ENCODE measurements around the gene GXYLT2.
"Not testable (repeated sequence)": the region's sequence is repeated elsewhere in the genome, so short reads cannot be mapped to it uniquely, and the experiment has no call there.

GXYLT2 gene

GRCh38 chr3:72892081-72892775 is 4.4 kb downstream of the GXYLT2 start:
- no peak for DNase-seq

GRCh38 chr3:72892870-72893269 is 5.0 kb downstream of the GXYLT2 start:
- DNase-seq = no peak

GRCh38 chr3:72894976-72895552 is 7.2 kb downstream of the GXYLT2 start:
- no peak for DNase-seq

- DNase-seq = no peak
Observed at GRCh38 chr3:72896996-72897757, 9.3 kb downstream of the GXYLT2 start.

- DNase-seq = no peak
Observed at GRCh38 chr3:72897758-72898007, 9.8 kb downstream of the GXYLT2 start.

- no peak for DNase-seq
Observed at GRCh38 chr3:72899349-72899765, 11.5 kb downstream of the GXYLT2 start.

GRCh38 chr3:72900048-72900447 is 12.2 kb downstream of the GXYLT2 start:
- no peak for DNase-seq

- DNase-seq = no peak
Observed at GRCh38 chr3:72901840-72902239, 14.0 kb downstream of the GXYLT2 start.

- no peak for DNase-seq
Observed at GRCh38 chr3:72903004-72903403, 15.2 kb downstream of the GXYLT2 start.

- DNase-seq = peak; percentile 2 to 24
Observed at GRCh38 chr3:72904163-72904562, 16.3 kb downstream of the GXYLT2 start.

GRCh38 chr3:72906154-72906553 is 18.3 kb downstream of the GXYLT2 start:
- no peak for DNase-seq

- no peak for DNase-seq
Observed at GRCh38 chr3:72907131-72907711, 19.4 kb downstream of the GXYLT2 start.

GRCh38 chr3:72907731-72908620 is 20.1 kb downstream of the GXYLT2 start:
- DNase-seq = no peak

- DNase-seq = no peak
Observed at GRCh38 chr3:72909591-72909990, 21.7 kb downstream of the GXYLT2 start.

- DNase-seq = no peak
Observed at GRCh38 chr3:72912532-72912931, 24.7 kb downstream of the GXYLT2 start.

- DNase-seq = no peak
Observed at GRCh38 chr3:72914383-72914782, 26.5 kb downstream of the GXYLT2 start.

- no peak for DNase-seq
Observed at GRCh38 chr3:72916250-72916649, 28.4 kb downstream of the GXYLT2 start.

- DNase-seq = no peak
Observed at GRCh38 chr3:72919520-72919919, 31.7 kb downstream of the GXYLT2 start.

GRCh38 chr3:72924055-72924454 is 36.2 kb downstream of the GXYLT2 start:
- no peak for DNase-seq

- not testable (repeated sequence) for DNase-seq
Observed at GRCh38 chr3:72928781-72929735, 41.2 kb downstream of the GXYLT2 start.

- no peak for DNase-seq
Observed at GRCh38 chr3:72930754-72931153, 42.9 kb downstream of the GXYLT2 start.

- no peak for DNase-seq
Observed at GRCh38 chr3:72932416-72932815, 44.6 kb downstream of the GXYLT2 start.

Data from NCI-H524 (cell line).